Activated CD4-positive, alpha-beta T cell treated with anti-CD3 and anti-CD28 coated beads, Interleukin-2, amount 50 U/mL, for 16 hours (primary cell): ENCODE results near the gene CDT1.
A peak's percentile ranks its signal among the peaks of the same experiment; 100 is the strongest.

Experiments used
- DNase-seq: peaks from one replicate; pipeline ENCODE4 v3.0.0-alpha.2; 2020

CDT1 gene

DNA sequence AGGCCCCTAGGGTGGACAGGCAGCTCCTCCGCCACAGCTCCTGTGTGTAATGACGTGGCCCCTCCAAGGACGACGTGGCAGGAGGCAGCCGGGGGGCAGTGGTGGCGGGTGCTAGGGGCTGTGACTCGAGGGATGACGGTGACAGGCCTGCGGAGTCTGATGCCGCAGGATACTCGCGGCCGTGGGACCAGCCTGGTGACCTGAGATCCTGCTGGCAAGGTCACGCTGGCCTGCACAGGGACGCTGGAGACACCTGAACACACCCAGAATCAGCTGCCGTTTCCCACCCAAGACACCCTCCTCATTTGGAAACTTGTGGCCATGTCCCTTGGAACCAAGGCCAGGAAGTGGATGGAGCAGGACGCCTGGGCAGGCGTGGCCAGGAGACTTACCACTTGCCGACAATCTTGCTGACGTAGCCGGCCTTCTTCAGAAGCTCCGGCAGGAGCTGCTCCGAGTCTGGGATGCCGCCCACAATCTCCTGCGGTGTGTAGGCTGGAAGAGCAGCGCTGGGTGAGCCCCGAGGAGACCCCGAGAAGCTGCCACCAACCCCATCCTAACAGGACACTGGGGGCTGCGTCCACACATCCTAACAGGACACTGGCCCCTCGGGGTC is 37.1 kb downstream of the CDT1 start:
- DNase-seq: no peak

DNA sequence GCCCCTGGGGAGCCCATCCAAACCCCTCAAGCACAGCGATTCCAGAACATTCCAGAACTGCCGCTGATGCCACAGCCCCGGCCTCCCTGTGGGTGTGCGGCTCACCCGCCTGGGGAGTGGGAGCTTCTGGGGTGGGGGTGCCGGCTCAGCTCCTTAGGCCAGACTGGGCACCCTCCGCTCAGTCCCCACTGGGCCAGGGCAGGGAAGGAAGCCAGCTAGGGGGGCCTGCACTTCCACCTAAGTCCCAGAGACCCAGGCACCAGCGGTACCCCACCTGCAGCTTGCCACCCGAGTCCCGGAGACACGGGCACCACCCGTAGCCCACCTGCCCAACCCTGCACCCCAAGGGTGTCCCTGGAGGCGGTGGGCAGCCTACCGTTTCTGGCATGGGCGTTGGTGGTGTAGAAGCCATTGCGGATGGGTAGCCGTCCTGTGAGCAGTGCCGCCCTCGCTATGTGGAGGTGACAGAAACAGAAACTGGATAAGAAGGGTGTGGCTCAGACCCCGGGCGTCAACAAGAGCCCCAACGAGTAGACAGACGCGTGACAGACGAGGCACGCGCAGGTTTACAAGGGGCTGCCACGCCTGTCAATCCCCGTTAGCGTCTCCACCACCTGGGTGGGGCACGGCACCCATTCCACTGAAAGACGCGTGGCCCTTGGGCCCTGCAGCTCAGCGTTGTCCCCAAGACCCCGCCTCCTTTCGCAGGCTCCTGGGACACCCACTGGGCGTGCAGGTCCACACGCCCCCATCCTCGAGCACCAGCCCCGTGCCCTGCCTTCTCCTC is 38.1 kb downstream of the CDT1 start:
- no peak for DNase-seq

DNA sequence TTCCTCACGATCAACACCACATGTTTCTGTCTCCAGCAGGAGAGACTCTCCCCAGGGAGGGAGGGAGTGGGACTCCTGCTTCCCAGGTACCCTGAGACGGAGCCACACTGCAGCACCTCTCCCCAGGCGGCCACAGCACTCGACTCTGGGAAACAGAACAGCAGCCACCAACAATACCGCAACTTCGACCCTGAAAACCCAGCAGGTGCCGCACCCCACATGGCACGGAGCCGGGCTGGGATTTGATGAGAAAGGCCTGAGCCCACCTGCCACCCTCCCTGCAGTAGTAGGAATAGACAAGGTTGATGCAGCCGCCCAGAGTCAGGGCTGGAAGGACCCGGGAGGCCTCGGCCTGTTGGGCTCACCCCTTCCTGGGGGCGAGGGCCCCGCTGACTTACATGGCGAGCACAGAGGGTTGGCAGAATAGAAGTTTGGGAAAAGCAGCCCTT is 38.7 kb downstream of the CDT1 start:
- no peak for DNase-seq

DNA sequence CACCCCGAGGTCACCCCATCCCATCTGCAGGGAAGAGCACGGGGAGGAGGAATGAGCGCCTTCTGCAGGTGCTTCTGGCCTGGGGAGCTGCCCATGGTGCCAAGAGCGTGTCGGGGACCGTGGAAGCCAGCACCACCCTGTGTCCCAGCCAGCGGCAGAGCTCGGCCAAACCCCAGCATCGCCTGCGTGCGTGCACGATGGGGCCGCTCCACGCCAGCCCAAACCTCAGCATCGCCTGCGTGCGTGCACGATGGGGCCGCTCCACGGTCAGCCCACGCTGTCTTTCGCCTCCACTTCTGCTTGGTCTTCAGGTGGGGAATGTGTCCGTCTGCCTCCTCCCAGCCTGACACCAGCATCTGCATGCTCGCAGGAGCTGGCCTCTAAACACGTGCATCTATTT is 39.2 kb downstream of the CDT1 start:
- DNase-seq: no peak

DNA sequence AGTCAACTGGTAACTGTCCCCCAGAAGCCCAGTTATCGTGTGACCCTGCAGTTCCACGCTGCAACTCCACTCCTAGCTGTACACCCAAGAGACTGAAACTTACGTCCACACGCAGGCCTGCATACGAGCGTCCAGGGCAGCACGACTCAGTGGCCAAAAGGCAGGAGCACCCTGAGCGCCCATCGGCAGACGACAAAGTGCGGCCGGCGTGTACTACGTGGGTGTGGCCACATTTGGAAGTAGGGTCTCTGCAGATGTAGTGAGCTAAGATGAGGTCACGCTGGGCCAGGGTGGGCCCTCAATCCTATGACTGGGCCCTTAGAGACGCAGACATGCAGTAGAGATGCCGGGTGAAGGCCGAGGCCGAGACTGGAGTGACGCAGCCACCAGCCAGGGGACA is 39.7 kb downstream of the CDT1 start:
- no peak for DNase-seq

DNA sequence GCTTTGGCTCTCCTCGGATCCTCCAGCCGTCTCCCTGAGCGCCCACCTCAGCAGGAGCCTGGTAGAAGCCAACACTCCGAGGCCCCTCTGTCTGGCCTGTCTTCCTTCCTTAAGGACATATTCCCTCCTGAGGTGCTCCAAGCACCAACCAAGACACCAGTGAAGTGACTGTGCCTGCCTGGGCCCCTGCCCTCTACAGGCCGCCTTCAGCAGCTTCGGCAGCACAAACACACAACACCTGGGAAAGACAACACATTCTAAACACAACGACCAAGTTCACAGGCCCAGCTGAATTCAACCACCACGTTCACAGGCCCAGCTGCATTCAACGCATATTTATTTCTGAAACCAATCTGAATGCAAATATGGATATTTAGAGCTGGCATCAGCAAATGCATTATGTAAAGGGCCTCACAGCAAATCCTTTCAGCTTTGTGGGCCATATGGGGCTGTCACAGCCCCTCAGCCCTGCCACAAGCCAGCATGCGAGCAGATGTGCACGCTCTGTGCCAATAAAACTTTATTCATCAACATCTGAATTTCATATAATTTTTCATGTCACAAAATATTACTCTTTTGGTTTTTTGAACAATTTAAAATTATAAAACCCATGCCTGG is 40.9 kb downstream of the CDT1 start:
- no peak for DNase-seq

DNA sequence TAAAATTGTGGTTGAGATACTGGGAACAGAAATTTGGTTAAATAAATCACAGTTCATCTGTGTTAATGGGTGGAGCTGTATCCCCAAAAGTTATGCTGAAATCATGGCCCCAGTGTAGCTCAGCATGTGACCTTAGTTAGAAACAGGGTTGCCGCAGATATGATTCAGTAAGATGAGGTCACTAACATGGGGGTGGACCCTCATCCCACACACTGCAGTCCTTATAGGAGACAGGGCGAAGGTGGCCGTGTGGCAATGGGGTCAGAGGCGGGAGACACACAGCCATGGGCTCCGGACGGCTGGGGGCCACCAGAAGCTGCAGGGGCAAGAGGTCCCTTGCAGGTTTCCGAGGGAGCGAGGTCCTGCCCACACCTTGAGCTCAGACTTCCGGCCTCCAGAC is 42.5 kb downstream of the CDT1 start:
- DNase-seq: no peak

DNA sequence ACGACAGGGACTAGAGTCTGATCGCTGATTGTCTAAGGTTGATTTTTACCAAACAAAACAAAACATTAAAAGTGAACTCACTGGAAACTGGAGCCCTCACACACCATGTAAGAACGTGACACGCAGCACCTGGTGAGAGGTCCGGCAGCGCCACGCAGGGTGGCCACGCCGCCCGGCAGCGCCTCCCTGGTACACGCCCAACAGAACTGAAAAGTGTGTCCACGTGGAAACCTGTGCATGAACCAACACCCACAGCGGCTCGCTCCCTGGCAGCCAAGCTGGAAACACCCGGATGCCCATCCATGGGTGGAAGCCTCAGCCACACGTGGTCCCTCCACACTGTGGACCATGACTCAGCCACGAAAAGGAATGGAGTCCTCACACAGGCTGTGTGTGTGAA is 44.1 kb downstream of the CDT1 start:
- no peak for DNase-seq

DNA sequence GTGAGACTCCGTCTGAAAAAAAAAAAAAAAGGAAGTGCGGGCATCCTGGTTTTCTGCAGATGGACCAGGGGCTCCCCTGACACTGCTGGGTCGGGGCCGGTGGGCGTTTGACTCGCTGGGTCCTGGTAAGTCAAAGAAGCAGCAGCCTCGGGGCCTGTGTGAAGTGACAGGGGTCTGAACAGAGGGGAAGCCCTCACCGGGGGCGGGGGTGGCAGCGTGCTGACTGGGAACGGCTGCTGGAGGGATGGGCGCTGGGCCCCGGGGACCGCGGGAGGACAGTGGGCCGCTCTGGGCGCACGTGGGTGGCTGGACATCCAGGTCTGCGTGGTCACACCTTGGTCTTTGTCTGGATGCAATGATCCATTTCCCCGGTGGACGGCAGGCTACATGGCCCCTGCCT is 45.0 kb downstream of the CDT1 start:
- DNase-seq: no peak

DNA sequence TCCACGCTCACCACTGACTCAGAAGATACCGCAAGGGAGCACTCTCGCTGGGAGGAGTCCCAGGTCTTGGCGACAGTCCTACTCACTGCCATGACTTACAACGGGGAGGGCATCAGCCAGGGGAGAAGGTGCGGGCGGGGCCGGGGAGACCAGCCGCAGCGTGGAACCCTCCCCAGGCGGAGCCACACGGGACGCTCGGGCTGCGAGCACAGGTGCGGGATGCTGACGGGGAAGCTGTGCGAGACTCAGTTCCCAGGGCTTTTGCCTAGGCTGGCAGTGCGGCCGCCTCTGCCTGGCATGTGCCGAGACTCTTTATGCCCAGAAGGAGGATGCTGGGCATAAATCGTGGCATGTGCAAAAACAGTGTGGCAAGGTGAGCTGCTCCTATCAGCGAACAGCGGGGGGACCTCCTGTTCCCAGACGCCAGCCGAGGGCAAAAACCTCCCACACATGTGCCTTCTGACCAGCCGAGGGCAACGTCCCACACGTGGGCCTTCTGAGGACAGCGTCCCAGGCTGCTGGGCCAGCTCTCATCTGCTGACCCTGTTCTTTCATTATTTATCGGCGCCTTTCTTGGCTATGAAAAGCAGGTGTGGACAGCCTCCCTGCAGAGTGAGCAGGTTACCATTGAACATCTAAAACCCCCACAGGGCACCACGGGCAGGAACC is 47.1 kb downstream of the CDT1 start:
- DNase-seq: no peak

DNA sequence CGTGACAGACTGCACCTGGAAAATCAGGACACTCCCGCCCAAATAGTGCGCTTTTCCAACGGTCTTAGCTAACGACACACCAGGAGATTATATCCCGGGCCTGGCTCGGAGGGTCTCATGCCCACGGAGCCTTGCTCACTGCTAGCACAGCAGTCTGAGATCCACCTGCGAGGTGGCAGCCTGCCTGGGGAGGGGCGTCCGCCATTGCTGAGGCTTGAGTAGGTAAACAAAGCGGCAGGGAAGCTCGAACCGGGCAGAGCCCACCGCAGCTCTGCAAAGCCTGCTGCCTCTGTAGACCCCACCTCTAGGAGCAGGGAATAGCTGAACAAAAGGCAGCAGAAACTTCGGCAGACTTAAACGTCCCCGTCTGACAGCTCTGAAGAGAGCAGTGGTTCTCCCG is 48.0 kb downstream of the CDT1 start:
- no peak for DNase-seq

DNA sequence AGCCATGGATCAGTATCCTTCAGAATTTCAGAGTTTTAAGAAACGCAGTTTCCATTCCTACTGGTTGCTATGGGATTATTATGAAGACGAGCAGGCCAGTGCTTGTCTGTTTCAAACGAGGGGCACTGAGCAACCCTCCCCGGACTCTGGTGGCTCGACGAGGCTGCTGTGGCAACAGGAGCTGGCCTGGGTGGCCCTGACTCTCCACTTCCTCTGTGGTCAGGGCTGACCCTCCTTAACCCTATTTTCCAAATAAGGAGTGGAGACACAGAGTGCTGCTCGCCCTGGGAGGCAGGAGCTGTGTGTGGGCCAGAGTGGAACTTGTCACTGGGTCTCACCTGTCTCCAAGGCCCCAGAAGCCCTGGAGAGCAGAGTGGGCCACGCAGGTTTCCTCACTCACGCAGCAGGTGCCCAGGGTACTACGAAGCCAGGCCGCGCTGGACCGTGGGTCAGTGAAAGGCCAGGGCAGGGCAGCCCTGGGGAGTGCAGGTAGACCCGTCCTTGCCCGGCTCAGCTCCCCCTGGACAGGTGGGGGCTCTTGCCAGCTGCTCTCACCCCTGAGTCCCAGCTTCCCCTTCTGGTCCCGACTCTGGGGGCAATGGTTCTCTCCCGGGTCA is 49.8 kb downstream of the CDT1 start:
- DNase-seq: no peak

DNA sequence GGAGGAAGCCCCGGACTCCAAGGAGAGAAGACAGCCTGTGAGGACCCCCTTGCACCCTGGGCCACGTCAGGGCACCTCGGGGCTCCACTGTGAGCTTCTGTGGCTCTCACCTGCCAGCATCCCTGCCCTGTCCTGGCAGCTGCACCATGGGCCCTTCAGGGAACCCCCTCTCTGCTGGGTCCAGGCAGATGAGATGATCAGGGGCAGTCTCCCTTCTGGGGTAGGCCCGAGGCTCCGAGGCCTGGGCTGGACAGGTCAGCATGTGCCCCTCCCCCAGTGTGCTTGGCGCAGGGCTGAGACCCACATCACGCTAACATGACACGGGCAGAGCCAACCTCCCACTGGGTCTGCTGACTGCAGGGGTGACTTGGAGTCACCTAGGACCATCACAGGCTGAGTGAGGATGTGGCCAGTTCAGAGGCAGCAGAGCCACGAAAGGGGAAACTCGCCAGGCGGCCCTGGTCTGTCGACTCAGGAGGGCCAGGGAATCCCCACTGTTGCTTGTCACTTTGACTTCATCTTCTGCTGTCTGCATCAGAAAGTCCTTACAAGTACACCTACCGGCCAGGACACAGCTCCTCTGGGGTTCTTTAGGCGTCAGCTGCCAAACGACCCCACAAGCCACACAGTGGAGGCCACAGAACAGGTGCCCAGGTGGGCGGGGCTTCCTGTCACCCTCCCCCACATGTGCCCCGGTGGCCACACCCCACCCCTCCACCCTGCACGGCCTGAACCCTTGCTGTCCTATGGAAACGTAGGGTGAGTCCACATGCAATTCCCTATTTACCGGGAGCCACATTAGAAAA is 50.9 kb downstream of the CDT1 start:
- DNase-seq: peak; percentile 3

DNA sequence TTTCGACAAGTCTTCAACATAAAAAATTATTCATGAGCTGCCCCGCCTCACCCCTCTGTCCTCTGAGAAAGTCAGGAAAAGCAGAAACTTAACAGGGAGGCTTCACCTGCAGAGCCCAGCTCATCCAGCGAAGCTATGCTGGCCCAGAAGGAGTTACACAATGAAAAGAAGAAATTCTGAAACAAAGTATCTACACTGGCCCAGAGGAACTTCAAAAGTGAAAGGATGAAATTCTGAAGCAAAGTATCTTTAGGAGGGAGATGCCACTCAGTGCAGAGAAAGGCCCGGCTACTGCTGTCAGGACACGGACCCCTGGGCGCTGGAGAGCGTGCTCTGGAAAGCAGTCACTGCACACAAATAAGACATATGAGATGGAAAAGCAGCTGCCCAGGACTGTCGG is 51.6 kb downstream of the CDT1 start:
- no peak for DNase-seq

DNA sequence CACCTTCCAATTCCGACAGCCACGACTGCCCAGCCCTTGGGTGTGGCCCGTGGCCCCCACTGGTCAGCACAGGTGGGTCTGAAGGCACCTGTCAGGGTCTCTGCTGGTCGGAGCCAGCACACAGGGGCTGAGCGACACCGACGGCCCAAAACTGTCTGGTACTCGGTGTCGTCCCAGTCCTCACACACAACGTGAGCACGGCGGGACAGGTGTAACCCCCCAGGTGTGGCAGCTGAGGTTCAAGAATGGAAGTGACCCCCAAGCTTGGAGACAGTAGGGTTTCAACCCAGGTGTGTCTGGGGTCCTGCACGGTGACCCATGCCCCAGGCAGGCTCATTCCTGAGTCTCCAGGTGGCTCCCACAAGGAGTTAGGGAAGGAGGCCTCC is 52.1 kb downstream of the CDT1 start:
- no peak for DNase-seq

DNA sequence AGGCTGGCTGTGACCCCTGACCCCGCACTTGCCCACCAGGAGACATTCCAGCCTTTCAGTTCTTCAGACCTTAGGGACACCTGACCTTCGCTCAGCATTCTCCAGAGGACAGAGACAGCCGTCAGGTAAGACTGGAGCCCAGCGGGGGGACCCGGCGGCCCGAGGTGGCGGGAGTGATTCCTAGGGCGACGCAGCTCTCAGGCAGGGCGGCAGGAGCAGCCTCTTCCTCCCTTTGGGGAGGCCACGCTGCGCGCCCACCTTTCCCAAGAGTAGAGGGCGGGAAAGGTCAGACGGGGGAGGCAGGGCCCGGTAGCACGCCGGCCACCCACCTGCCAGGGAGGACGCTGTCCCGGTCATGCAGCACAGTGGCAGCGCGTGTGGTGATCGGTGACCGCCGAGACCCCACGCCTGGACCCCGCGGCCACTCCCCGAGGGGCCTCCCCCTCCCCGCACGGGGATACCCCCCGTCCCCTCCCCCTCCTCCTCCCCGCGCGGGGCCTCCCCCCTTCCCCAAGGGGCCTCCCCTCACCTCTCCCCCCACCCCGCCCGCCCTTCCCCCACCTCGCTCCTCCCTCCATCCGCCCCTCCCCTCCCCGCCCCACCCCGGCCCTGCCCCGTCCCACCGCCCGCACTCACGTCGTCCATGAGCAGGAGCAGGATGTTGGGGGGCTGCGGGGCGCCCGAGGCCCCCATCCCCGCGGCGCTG is 52.7 kb downstream of the CDT1 start:
- DNase-seq: no peak

DNA sequence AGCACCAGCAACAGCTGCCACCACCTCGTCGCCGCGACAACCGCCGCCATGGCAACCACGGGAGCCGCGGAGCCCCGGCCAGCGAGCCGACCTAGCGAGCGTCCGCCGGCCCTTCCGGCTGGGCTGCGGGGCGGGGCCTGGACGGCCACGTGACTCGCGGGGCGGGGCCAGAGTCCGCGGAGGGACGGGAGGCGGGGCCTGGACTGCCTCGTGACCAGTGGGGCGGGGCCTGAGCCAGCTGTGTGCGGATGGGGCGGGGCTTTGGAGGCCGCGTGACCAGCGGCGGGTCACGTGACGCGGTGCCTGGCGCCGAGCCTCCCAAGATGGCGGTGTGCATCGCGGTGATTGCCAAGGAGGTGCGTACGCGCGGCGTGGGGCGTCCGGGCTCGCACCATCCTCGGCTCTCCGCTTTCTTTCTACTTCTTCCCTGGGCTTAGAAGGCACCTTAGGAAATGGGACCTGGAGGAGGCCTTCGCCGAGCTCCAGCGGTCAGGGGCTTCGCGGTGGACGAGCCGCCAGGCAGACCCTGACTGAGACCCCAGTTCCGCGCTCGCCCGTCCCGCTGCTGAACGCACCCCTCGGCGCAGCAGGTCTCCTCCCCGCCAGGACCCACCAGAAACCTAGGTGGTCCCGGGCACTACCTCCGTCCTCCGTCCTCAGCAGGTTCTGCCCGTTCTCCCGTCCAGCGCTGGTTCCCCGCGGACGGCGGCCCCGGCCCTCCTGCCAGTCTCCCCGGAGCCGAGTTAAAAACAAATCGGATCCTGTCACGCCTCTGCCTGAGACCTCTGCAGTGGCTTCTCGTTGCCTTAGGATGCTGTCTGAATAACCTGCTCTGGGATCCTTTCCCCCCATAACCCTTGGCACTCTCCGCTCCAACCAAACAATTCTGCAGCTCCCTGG is 53.5 kb downstream of the CDT1 start, which contains the start of the genes GALNS and TRAPPC2L:
Gene GALNS, minus strand, starts transcription at position 120 of the 900 bp plus-strand sequence. Its CDS starts 70 bp downstream, at position 50.
Gene TRAPPC2L, plus strand, starts transcription at position 300 of the 900 bp plus-strand sequence. Its CDS starts 24 bp downstream, at position 324.
- peak; percentile 99 for DNase-seq

DNA sequence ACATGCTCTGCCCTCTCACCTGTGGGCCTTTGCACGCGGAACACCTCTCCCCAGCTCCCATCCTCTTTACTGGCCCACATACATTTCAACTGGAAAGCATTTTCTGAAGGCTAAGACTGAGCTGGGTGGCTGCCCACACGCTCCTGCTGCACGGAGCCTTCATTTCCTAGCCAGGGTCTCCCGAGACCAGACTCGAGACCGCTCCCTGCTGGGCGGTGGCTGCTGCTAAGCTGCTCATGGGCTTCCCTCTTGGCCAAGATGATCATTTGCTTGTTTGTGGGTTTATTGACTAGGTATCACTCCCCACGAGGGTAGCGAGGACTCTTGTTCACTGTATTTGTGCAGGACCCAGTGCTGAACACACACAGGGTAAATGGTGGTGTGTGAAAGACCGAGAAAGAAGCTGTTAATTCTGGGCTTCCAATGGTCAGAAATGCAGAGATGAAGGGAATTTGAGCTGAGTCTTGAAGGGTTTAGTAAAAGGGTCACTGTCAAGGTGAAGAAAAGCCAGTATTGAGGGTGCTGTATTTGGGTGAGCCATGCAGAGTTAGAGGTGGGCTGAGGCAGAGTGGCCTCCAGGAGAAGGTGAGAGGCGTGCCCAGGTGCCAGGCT is 54.2 kb downstream of the CDT1 start:
- DNase-seq: peak; percentile 83
